GM06990 (cell line): ENCODE data around the gene GPR162.
"Not testable (repeated sequence)": the region's sequence is repeated elsewhere in the genome, so short reads cannot be mapped to it uniquely, and the experiment has no call there.

ENCODE experiments used
- DNase-seq: peaks from one replicate; pipeline ENCODE4 v3.0.0-alpha.2; 2011; ENCODE audit not compliant: insufficient read length; ENCODE audit errors: extremely low read depth
- H3K27me3 ChIP-seq: replicated peaks from 2 replicates; pipeline ENCODE4 v1.6.0; 2011; ENCODE audit warnings: low read length; ENCODE audit not compliant: control insufficient read depth, insufficient read depth
- H3K36me3 ChIP-seq: 2 replicates; pipeline ENCODE4 v1.5.1; 2011; ENCODE audit warnings: low read length; ENCODE audit not compliant: control insufficient read depth, insufficient read depth
- H3K4me3 ChIP-seq: replicated peaks from 2 replicates; pipeline ENCODE4 v1.5.1; 2011; ENCODE audit warnings: low read depth, mild to moderate bottlenecking, control low read depth, low read length
- TF ChIP-seq, protein P1 (sequence below): IDR thresholded peaks from 2 replicates; pipeline ENCODE4 v1.5.1; 2011; ENCODE audit warnings: low read length, control low read depth, mild to moderate bottlenecking, inconsistent platforms; ENCODE audit not compliant: insufficient read depth, poor library complexity, severe bottlenecking

GPR162 gene

DNA sequence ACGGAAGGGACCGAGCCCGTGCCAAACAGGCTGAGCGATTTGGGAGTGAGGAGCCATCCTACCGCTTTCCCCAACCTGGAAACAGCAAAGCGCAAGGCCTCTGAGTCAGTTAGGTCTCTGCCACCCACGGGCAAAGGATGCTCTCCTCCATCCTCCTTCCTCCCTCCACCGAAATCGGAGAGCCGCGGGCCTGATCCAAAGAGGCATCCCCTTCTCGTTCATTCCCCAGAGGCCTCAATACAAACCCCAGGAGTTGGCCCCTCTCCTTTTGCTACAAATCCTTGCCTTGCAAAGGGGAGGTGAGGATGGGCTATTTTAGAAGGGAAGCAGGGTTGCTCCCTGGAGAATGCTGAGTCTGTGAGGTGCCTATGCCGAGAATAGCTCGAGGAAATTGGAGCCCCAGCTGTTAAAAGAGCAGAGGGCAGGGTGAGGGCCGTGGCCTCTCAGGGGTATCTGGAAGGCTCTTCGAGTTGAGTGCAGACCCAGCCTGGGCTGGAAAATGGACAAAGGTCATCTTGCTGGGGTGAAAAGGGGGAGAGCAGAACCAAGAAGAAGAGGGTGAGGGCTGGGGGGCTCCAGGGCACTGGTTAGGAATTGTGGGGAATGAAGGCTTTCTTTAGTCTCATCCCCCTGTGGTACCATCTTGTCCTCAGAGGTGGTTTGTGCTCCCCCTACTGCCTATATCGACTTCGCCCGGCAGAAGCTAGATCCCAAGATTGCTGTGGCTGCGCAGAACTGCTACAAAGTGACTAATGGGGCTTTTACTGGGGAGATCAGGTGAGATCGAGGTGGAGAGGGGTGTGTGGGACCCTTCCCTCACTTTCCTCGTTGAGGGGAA, 46.8 kb downstream of the GPR162 start:
- H3K36me3 ChIP-seq = peaks cover 29% of the 10 kb centered on the region
- no peak for DNase-seq
- peak overlapping the region; percentile 72 for H3K4me3 ChIP-seq
- H3K27me3 ChIP-seq = no peaks in the 10 kb centered on the region
- TF ChIP-seq, protein P1, sequence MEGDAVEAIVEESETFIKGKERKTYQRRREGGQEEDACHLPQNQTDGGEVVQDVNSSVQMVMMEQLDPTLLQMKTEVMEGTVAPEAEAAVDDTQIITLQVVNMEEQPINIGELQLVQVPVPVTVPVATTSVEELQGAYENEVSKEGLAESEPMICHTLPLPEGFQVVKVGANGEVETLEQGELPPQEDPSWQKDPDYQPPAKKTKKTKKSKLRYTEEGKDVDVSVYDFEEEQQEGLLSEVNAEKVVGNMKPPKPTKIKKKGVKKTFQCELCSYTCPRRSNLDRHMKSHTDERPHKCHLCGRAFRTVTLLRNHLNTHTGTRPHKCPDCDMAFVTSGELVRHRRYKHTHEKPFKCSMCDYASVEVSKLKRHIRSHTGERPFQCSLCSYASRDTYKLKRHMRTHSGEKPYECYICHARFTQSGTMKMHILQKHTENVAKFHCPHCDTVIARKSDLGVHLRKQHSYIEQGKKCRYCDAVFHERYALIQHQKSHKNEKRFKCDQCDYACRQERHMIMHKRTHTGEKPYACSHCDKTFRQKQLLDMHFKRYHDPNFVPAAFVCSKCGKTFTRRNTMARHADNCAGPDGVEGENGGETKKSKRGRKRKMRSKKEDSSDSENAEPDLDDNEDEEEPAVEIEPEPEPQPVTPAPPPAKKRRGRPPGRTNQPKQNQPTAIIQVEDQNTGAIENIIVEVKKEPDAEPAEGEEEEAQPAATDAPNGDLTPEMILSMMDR = peak; percentile 17

DNA sequence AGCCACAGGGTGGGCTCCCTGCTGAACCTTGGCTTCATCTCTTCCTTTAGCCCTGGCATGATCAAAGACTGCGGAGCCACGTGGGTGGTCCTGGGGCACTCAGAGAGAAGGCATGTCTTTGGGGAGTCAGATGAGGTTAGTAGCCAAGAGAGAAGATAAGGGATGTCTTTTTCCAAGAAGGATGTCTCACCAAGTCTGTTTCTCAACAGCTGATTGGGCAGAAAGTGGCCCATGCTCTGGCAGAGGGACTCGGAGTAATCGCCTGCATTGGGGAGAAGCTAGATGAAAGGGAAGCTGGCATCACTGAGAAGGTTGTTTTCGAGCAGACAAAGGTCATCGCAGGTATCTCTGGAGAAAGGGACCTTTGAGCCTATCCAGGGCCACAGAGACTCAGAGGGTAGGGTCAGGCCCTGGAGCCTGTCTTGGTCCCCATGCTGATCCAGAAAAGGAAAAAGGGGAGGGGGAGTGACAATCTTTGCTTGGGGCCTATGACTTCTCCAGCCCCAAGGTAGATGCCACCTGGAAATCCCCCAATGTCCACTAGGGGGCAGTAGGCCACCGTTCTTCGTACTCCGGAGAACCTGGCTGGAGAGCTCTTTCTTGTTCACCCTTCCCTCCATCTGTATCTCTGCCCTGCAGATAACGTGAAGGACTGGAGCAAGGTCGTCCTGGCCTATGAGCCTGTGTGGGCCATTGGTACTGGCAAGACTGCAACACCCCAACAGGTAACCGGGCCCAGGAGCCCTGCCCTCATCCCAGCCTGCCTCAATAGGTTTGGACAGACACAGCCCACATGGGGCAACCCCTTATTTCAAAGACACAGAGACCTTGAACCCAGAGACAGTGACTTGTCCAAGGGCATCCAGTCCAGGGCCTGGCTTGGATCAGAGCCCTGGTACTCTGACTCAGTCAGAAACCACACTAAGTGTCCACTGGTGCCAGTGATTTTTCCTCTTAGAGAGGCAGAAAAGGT, 47.7 kb downstream of the GPR162 start:
- peak overlapping the region; percentile 72 for H3K4me3 ChIP-seq
- peak; percentile 48 for DNase-seq
- TF ChIP-seq, protein P1 = peak; percentile 89
- peaks cover 25% of the 10 kb centered on the region for H3K36me3 ChIP-seq
- no peaks in the 10 kb centered on the region for H3K27me3 ChIP-seq

DNA sequence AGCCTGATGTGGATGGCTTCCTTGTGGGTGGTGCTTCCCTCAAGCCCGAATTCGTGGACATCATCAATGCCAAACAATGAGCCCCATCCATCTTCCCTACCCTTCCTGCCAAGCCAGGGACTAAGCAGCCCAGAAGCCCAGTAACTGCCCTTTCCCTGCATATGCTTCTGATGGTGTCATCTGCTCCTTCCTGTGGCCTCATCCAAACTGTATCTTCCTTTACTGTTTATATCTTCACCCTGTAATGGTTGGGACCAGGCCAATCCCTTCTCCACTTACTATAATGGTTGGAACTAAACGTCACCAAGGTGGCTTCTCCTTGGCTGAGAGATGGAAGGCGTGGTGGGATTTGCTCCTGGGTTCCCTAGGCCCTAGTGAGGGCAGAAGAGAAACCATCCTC, 48.7 kb downstream of the GPR162 start:
- H3K27me3 ChIP-seq, H3K4me3 ChIP-seq, DNase-seq: not testable (repeated sequence)
- H3K36me3 ChIP-seq = peaks cover 22% of the 10 kb centered on the region

DNA sequence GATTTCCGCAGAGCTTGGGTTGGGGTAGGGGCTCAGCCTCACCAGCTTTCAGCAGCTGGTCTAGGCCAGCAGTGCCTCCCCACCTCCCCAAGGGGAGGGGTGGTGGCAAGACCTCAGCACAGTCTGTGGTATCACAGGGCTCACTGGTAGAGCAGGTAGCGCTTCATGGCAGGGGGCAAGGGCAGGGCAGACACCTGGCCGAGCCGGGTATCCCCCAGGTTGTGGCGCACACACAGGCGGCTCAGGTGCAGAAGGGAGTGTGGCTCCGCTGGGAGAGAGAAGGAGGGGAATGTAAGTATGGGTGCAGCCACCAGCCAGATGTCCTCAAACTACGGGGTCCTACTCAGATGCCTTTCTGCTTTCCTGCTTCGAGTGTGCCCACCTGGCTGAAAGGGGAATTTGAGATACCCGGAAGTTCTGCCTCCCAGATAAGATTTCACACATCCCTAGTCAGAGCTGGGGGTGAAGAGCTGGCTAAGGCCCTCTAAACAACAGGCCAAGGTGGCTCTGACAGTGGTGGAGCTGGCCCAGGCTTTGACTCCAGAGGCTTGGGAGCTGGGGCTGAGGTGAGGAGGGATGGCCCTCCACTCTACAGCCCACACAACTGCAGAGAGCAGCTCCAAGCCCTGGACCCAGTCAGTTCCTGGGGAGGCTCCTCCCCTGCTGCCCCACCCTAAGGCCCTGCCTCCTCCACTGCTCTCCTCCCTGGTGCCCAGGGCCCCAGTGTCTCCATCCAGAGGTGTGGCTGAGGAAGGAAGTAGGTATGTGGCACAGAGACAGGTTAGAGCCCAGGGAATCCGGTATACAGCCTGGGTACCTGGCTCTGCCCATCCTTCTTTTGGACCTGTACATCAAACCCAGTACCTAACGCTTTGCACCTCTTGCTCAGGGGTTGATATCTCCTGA, 49.7 kb downstream of the GPR162 start:
- peak overlapping the region; percentile 83; the same call in 1 of the 2 replicates for H3K4me3 ChIP-seq
- TF ChIP-seq, protein P1 = no peak
- H3K27me3 ChIP-seq = no peaks in the 10 kb centered on the region
- DNase-seq = no peak
- peaks cover 16% of the 10 kb centered on the region for H3K36me3 ChIP-seq

DNA sequence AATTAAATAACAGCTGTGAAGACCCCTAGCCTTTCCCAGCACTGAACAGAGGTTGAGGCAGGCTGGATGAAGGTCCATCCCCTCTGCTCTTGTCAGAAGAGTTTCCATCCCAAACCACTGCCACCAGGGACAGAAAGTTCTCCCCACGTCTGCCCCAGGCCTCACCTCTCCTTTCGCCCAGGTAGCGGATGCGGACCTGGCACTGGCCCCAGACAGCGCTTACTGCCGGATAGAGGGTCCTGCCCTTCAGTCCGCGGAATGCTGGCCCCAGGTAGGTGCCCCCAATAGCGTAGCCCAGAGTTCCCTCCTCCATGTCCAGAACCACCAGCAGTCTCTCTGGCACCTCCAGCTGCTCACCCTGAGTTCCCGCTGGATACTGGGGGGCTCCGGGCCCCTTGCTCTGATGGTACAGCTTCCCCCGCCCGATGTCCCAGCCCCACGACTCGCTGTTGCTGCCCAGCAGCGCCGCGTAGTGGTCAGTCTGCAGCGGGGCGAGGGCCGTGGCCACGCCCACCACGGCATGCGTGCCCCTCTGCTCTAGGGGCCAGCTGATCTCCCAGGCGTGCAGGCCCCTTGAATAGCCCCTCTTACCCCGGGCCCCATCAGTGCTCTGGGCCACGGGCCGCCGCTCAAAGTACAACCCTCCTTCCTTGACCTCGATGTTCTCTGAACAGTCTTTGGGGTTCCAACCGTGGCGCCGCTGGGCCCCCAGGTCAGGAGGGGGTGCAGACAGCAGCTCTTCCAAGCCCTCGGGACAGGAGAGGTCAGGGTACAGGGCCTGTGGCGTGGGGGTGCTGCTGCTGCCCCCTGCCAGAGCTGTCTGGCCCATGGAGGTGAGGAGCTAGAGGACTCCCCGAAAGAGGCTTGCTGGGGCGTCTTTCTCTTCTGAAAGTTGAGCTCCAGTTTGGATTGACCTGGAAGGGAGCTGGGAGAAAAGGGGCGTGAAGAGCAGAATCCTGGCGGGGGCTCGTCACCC, 50.7 kb downstream of the GPR162 start:
- Histone ChIP-seq H3K36me3 (peaks cover 17% of the 10 kb centered on the region), H3K4me3 (peak overlapping the region; percentile 83), H3K27me3 (no peaks in the 10 kb centered on the region)
- TF ChIP-seq, protein P1 = peak; percentile 99
- peak; percentile 84 for DNase-seq
